ENCODE data around the gene MED12L.
A peak's percentile ranks its signal among the peaks of the same experiment; 100 is the strongest.

Gene MED12L

GRCh38 chr3:151082880-151083838 lies 2.3 kb upstream of the MED12L start:
- H3K27me3 ChIP-seq (ENCODE audit: control insufficient read depth, insufficient read depth, low read length), result no peaks in the 10 kb centered on the region
- TF ChIP-seq CTCF (IDR thresholded peaks at IDR 0.05), result no peak
- no peak overlapping the region for H3K4me2 ChIP-seq (ENCODE audit: low read length)

GRCh38 chr3:151084893-151085226 lies 604 bp upstream of the MED12L start:
- peak overlapping the region; percentile 75 for H2AFZ ChIP-seq
- peak overlapping the region; percentile 57 for H3K4me3 ChIP-seq (ENCODE audit: low read depth, low read length)
- no peaks in the 10 kb centered on the region for H3K27me3 ChIP-seq (ENCODE audit: control insufficient read depth, insufficient read depth, low read length)
- H3K4me2 ChIP-seq (ENCODE audit: low read length), result peak overlapping the region; percentile 88
- H3K4me1 ChIP-seq, result no peaks in the 10 kb centered on the region
- H3K9me3 ChIP-seq (ENCODE audit: control insufficient read depth, low read length), result no peaks in the 10 kb centered on the region
- peak overlapping the region; percentile 61 for H3K27ac ChIP-seq
- no peak overlapping the region for H3K9ac ChIP-seq
- H3K79me2 ChIP-seq, result no peaks in the 10 kb centered on the region
- H3K36me3 ChIP-seq (ENCODE audit: control insufficient read depth, insufficient read depth, low read length), result no peaks in the 10 kb centered on the region
- TF ChIP-seq CTCF (IDR thresholded peaks at IDR 0.05), result no peak

More at GRCh38 chr3:151082880-151083838, 2.3 kb upstream of the MED12L start:
- Histone ChIP-seq H3K4me3 (ENCODE audit: low read depth, low read length) (no peak overlapping the region), H3K27ac (no peak overlapping the region), H3K4me1 (no peaks in the 10 kb centered on the region), H3K9ac (no peak overlapping the region), H2AFZ (no peak overlapping the region), H3K79me2 (no peaks in the 10 kb centered on the region), H3K9me3 (ENCODE audit: control insufficient read depth, low read length) (no peaks in the 10 kb centered on the region), H3K36me3 (ENCODE audit: control insufficient read depth, insufficient read depth, low read length) (no peaks in the 10 kb centered on the region)

- H3K9ac ChIP-seq, result no peak overlapping the region
- peak overlapping the region; percentile 88 for H3K4me2 ChIP-seq (ENCODE audit: low read length)
- no peaks in the 10 kb centered on the region for H3K36me3 ChIP-seq (ENCODE audit: control insufficient read depth, insufficient read depth, low read length)
- H2AFZ ChIP-seq, result peak overlapping the region; percentile 75
- peak overlapping the region; percentile 61 for H3K27ac ChIP-seq
- no peaks in the 10 kb centered on the region for H3K79me2 ChIP-seq
- H3K9me3 ChIP-seq (ENCODE audit: control insufficient read depth, low read length), result no peaks in the 10 kb centered on the region
- no peaks in the 10 kb centered on the region for H3K27me3 ChIP-seq (ENCODE audit: control insufficient read depth, insufficient read depth, low read length)
- TF ChIP-seq CTCF (IDR thresholded peaks at IDR 0.05), result no peak
- H3K4me1 ChIP-seq, result no peaks in the 10 kb centered on the region
- H3K4me3 ChIP-seq (ENCODE audit: low read depth, low read length), result peak overlapping the region; percentile 57
Measured at GRCh38 chr3:151085889-151086483, 522 bp downstream of the MED12L start.

GRCh38 chr3:151086484-151087456 lies 1.3 kb downstream of the MED12L start:
- Histone ChIP-seq H3K36me3 (ENCODE audit: control insufficient read depth, insufficient read depth, low read length) (no peaks in the 10 kb centered on the region), H3K79me2 (no peaks in the 10 kb centered on the region), H3K4me1 (no peaks in the 10 kb centered on the region), H3K9me3 (ENCODE audit: control insufficient read depth, low read length) (no peaks in the 10 kb centered on the region), H2AFZ (peak overlapping the region; percentile 75), H3K9ac (no peak overlapping the region), H3K4me3 (ENCODE audit: low read depth, low read length) (peak overlapping the region; percentile 57), H3K4me2 (ENCODE audit: low read length) (peak overlapping the region; percentile 88), H3K27ac (peak overlapping the region; percentile 61), H3K27me3 (ENCODE audit: control insufficient read depth, insufficient read depth, low read length) (no peaks in the 10 kb centered on the region)
- TF ChIP-seq CTCF (IDR thresholded peaks at IDR 0.05), result peak; percentile 48
